HEK293 (cell line): ENCODE measurements around the gene CIP2A.

Experiments used
- CTCF ChIA-PET: fragments of 350-600 bp; formaldehyde crosslinking; extraction: SDS; loops from one replicate; lab custom pipeline; 2021; ENCODE audit warnings: antibody characterized with exemption; lab: Yijun Ruan, JAX
- POLR2A ChIA-PET: fragments of 300-600 bp; formaldehyde crosslinking; extraction: SDS; loops from one replicate; lab custom pipeline; 2020; ENCODE audit warnings: antibody characterized with exemption, inconsistent platforms; lab: Yijun Ruan, JAX
- H3K27ac ChIP-seq: fragments of 200-500 bp; sonication (Bioruptor generic); 2 replicates; pipeline ENCODE4 v1.5.1; 2014; ENCODE audit warnings: low read depth, low read length, control low read depth, inconsistent platforms; ENCODE audit errors: extremely low read depth
- H3K36me3 ChIP-seq, 2 experiments: fragments of 200-500 bp in 1 of 2; sonication (Bioruptor generic) in 1 of 2; 1 replicate in 1 of 2; 2 replicates in 1 of 2; pipeline ENCODE4 v1.5.1; 2014 to 2017; ENCODE audit warnings: inconsistent platforms in 2 of 2, low read length in 2 of 2; ENCODE audit not compliant: control insufficient read depth in 2 of 2, insufficient read depth in 1 of 2
- H3K4me1 ChIP-seq: fragments of 200-500 bp; sonication (Bioruptor generic); 2 replicates; pipeline ENCODE4 v1.5.1; 2014; ENCODE audit warnings: mild to moderate bottlenecking, low read length, inconsistent platforms; ENCODE audit not compliant: control insufficient read depth, insufficient read depth
- H3K4me3 ChIP-seq: 2 replicates; pipeline ENCODE4 v1.5.1; 2011; ENCODE audit warnings: low read depth, mild to moderate bottlenecking, control low read depth, low read length, moderate library complexity
- H3K9me3 ChIP-seq: fragments of 200-500 bp; sonication (Bioruptor generic); 2 replicates; pipeline ENCODE4 v1.5.1; 2014; ENCODE audit warnings: low read depth, low read length, inconsistent platforms; ENCODE audit not compliant: control insufficient read depth, insufficient read depth
- GFI1B ChIP-seq: fragments of 450-650 bp; formaldehyde crosslinking; IDR thresholded peaks from 2 replicates; pipeline ENCODE4 v1.5.1; 2016; ENCODE audit warnings: missing biosample characterization, missing genetic modification characterization
- YY1 ChIP-seq: fragments of 450-650 bp; formaldehyde crosslinking; IDR thresholded peaks from 2 replicates; pipeline ENCODE4 v1.5.1; 2018; ENCODE audit warnings: missing biosample characterization, missing genetic modification characterization
- ZBTB21 ChIP-seq: fragments of 450-650 bp; formaldehyde crosslinking; IDR thresholded peaks from 2 replicates; pipeline ENCODE4 v1.5.1; 2017; ENCODE audit warnings: missing biosample characterization, missing genetic modification characterization
- ZNF2 ChIP-seq: fragments of 450-650 bp; formaldehyde crosslinking; IDR thresholded peaks from 2 replicates; pipeline ENCODE4 v1.5.1; 2016; ENCODE audit warnings: missing biosample characterization, missing genetic modification characterization
- ZNF433 ChIP-seq: fragments of 450-650 bp; formaldehyde crosslinking; IDR thresholded peaks from 2 replicates; pipeline ENCODE4 v1.5.1; 2016; ENCODE audit warnings: missing biosample characterization, missing genetic modification characterization, low read depth

The CIP2A gene

GRCh38 chr3:108500728-108501127 is 88.5 kb downstream of the CIP2A start:
- Histone ChIP-seq H3K4me1 (no peaks in the 10 kb centered on the region), H3K4me3 (no peak overlapping the region), H3K27ac (no peak overlapping the region), H3K36me3 (no peaks in the 10 kb centered on the region), H3K9me3 (no peaks in the 10 kb centered on the region)
- ChIA-PET CTCF (interaction anchor here (0.7 to 1.6 kb wide), 3 partner anchors 15 to 177 kb away, joined by 3 to 5 read pairs (median 3); no protein-coding TSS in a partner anchor), POLR2A (no interaction called here)
- TF ChIP-seq ZBTB21 (tag by site-specific recombination) (no peak), ZNF2 (no peak), YY1 (tag by site-specific recombination) (no peak), GFI1B (no peak), ZNF433 (tag by site-specific recombination) (no peak)
